Neural cell (in vitro differentiated cells): ENCODE data around the gene FNDC3B. TPM values are rescaled to one million over a fixed set of nuclear protein-coding genes. Genes with fewer than 3 reads are reported as not detected.

Source experiments
- H2AFZ ChIP-seq: fragments of 200-600, 300-800 bp; sonication (generic), shearing (Covaris generic); 2 replicates; pipeline ENCODE4 v1.6.0; 2014; ENCODE audit warnings: low read depth, mild to moderate bottlenecking, antibody characterized with exemption, low read length, moderate library complexity
- H3F3A ChIP-seq: fragments of 200-600 bp; shearing (Covaris generic); 2 replicates; pipeline ENCODE4 v1.6.1; 2016; ENCODE audit warnings: mild to moderate bottlenecking, moderate library complexity, mixed read lengths, antibody characterized with exemption, low read length; ENCODE audit not compliant: insufficient read depth, poor library complexity, severe bottlenecking
- H3K27ac ChIP-seq: fragments of 200-600, 300-800 bp; sonication (generic), shearing (Covaris generic); 2 replicates; pipeline ENCODE4 v1.5.1; 2014; ENCODE audit warnings: mild to moderate bottlenecking, low read length, moderate library complexity
- H3K27me3 ChIP-seq: fragments of 300-800, 200-600 bp; sonication (generic), shearing (Covaris generic); 2 replicates; pipeline ENCODE4 v1.6.0; 2014; ENCODE audit warnings: mild to moderate bottlenecking, low read depth, low read length, moderate library complexity; ENCODE audit not compliant: insufficient read depth
- H3K36me3 ChIP-seq: fragments of 300-800, 200-600 bp; sonication (generic), shearing (Covaris generic); 2 replicates; pipeline ENCODE4 v1.5.1; 2014; ENCODE audit warnings: mild to moderate bottlenecking, antibody characterized with exemption, low read length, moderate library complexity; ENCODE audit not compliant: insufficient read depth
- H3K4me2 ChIP-seq: fragments of 300-800, 200-600 bp; sonication (generic), shearing (Covaris generic); 2 replicates; pipeline ENCODE4 v1.6.0; 2014; ENCODE audit warnings: mild to moderate bottlenecking, low read length
- H3K4me3 ChIP-seq: fragments of 300-800, 200-600 bp; sonication (generic), shearing (Covaris generic); 2 replicates; pipeline ENCODE4 v1.5.1; 2014; ENCODE audit warnings: mild to moderate bottlenecking, low read length, moderate library complexity
- H3K79me2 ChIP-seq: fragments of 200-600 bp; shearing (Covaris generic); replicated peaks from 2 replicates; pipeline ENCODE4 v1.6.0; 2014; ENCODE audit warnings: mild to moderate bottlenecking, low read length, moderate library complexity; ENCODE audit not compliant: insufficient read depth
- H3K9ac ChIP-seq: fragments of 300-800, 200-600 bp; sonication (generic), shearing (Covaris generic); 2 replicates; pipeline ENCODE4 v1.6.1; 2016; ENCODE audit warnings: mild to moderate bottlenecking, low read length, mixed read lengths
- H3K9me2 ChIP-seq: fragments of 200-600 bp; shearing (Covaris generic); 2 replicates; pipeline ENCODE4 v1.6.1; 2016; ENCODE audit warnings: mild to moderate bottlenecking, low read length, mixed read lengths; ENCODE audit not compliant: insufficient read depth
- H3K9me3 ChIP-seq: fragments of 200-600, 300-800 bp; sonication (generic), shearing (Covaris generic); 2 replicates; pipeline ENCODE4 v1.6.1; 2016; ENCODE audit warnings: mild to moderate bottlenecking, mixed run types, low read length, moderate library complexity, mixed read lengths
- H4K20me1 ChIP-seq: fragments of 200-600 bp; shearing (Covaris generic); 2 replicates; pipeline ENCODE4 v1.6.1; 2016; ENCODE audit warnings: mild to moderate bottlenecking, mixed run types; ENCODE audit not compliant: insufficient read depth
- CTCF ChIP-seq: fragments of 450-650 bp; IDR thresholded peaks from 2 replicates; pipeline ENCODE4 v1.5.1; 2014; ENCODE audit warnings: antibody characterized with exemption, mild to moderate bottlenecking, moderate library complexity; ENCODE audit not compliant: poor library complexity, severe bottlenecking
- EP300 ChIP-seq: fragments of 450-650 bp; conservative IDR thresholded peaks from 2 replicates; pipeline ENCODE4 v1.6.1; 2014; ENCODE audit warnings: antibody characterized with exemption, mild to moderate bottlenecking, moderate library complexity; ENCODE audit not compliant: poor library complexity, severe bottlenecking
- EZH2 ChIP-seq: fragments of 200-600, 300-800 bp; shearing (Covaris generic), sonication (generic); IDR thresholded peaks from 2 replicates; pipeline ENCODE4 v1.6.1; 2014; ENCODE audit warnings: antibody characterized with exemption, low read length, borderline replicate concordance, mild to moderate bottlenecking; ENCODE audit not compliant: insufficient read depth, poor library complexity, severe bottlenecking
- MXI1 ChIP-seq: fragments of 450-650 bp; conservative IDR thresholded peaks from 2 replicates; pipeline ENCODE4 v1.6.1; 2014; ENCODE audit warnings: antibody characterized with exemption, mild to moderate bottlenecking; ENCODE audit not compliant: poor library complexity, severe bottlenecking
- POLR2AphosphoS5 ChIP-seq: IDR thresholded peaks from 2 replicates; pipeline ENCODE4 v1.6.1; 2012
- RAD21 ChIP-seq: fragments of 450-650 bp; conservative IDR thresholded peaks from 2 replicates; pipeline ENCODE4 v1.6.1; 2014; ENCODE audit warnings: antibody characterized with exemption, mild to moderate bottlenecking, moderate library complexity
- SMC3 ChIP-seq: fragments of 450-650 bp; conservative IDR thresholded peaks from 2 replicates; pipeline ENCODE4 v1.6.1; 2014; ENCODE audit warnings: antibody characterized with exemption, mild to moderate bottlenecking, moderate library complexity; ENCODE audit not compliant: poor library complexity
- TAF1 ChIP-seq: IDR thresholded peaks from 2 replicates; pipeline ENCODE4 v1.6.1; 2012; ENCODE audit warnings: low read depth
- polyA plus RNA-seq: library from polyadenylated mRNA; depleted of rRNA; stranded (reverse); fragments of >200 nt; gene quantifications from 2 replicates; pipeline ENCODE4 v1.2.3, GENCODE V29; 2014
- TF ChIP-seq, protein P1 (sequence below): IDR thresholded peaks from 2 replicates; pipeline ENCODE4 v1.6.1; 2012; ENCODE audit warnings: borderline replicate concordance

Gene FNDC3B
- polyA plus RNA-seq, 1 donor from 2014 or later: 4.9 TPM

DNA sequence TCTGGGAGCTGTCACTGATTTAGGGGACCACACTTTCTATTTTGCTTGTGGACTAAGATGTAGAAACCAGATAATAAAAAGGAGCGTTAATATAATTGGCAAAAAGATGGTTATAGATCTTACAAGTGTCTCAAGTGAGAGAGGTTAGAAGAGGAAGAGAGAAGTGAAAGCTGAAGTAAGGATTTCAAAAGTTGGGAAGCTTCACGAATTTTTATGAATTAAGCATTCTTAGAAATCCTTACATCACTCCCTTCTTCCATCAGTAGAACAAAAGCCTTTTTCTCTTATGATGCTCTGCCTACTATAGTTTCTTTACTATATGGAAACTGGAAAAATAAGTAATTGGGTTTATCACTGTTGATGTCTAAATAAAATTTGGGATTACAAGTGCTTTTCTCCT lies 146.5 kb downstream of the FNDC3B start:
- Histone ChIP-seq H3K27ac (no peak overlapping the region), H3K9me3 (no peaks in the 10 kb centered on the region), H3K4me3 (no peak overlapping the region), H3K9me2 (no peaks in the 10 kb centered on the region), H3K36me3 (no peaks in the 10 kb centered on the region), H3F3A (no peaks in the 10 kb centered on the region), H3K4me2 (no peak overlapping the region), H4K20me1 (no peaks in the 10 kb centered on the region), H3K27me3 (no peaks in the 10 kb centered on the region), H2AFZ (no peak overlapping the region), H3K9ac (no peak overlapping the region), H3K79me2 (no peaks in the 10 kb centered on the region)
- TF ChIP-seq RAD21 (no peak), EP300 (no peak), CTCF (no peak), TAF1 (no peak), EZH2 (no peak), SMC3 (no peak), MXI1 (no peak), POLR2AphosphoS5 (no peak)
- TF ChIP-seq, protein P1, sequence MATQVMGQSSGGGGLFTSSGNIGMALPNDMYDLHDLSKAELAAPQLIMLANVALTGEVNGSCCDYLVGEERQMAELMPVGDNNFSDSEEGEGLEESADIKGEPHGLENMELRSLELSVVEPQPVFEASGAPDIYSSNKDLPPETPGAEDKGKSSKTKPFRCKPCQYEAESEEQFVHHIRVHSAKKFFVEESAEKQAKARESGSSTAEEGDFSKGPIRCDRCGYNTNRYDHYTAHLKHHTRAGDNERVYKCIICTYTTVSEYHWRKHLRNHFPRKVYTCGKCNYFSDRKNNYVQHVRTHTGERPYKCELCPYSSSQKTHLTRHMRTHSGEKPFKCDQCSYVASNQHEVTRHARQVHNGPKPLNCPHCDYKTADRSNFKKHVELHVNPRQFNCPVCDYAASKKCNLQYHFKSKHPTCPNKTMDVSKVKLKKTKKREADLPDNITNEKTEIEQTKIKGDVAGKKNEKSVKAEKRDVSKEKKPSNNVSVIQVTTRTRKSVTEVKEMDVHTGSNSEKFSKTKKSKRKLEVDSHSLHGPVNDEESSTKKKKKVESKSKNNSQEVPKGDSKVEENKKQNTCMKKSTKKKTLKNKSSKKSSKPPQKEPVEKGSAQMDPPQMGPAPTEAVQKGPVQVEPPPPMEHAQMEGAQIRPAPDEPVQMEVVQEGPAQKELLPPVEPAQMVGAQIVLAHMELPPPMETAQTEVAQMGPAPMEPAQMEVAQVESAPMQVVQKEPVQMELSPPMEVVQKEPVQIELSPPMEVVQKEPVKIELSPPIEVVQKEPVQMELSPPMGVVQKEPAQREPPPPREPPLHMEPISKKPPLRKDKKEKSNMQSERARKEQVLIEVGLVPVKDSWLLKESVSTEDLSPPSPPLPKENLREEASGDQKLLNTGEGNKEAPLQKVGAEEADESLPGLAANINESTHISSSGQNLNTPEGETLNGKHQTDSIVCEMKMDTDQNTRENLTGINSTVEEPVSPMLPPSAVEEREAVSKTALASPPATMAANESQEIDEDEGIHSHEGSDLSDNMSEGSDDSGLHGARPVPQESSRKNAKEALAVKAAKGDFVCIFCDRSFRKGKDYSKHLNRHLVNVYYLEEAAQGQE: no peak

GRCh38 chr3:172186607-172187006 lies 147.2 kb downstream of the FNDC3B start:
- no peak overlapping the region for H3K4me2 ChIP-seq
- H4K20me1 ChIP-seq: no peaks in the 10 kb centered on the region
- no peaks in the 10 kb centered on the region for H3K79me2 ChIP-seq
- no peaks in the 10 kb centered on the region for H3K9me3 ChIP-seq
- H3K9me2 ChIP-seq: no peaks in the 10 kb centered on the region
- no peak overlapping the region for H3K9ac ChIP-seq
- H3F3A ChIP-seq: no peaks in the 10 kb centered on the region
- H3K4me3 ChIP-seq: no peak overlapping the region
- no peak overlapping the region for H2AFZ ChIP-seq
- no peaks in the 10 kb centered on the region for H3K27me3 ChIP-seq
- H3K27ac ChIP-seq: no peak overlapping the region
- TF ChIP-seq, protein P1: no peak
- no peak for TF ChIP-seq TAF1
- TF ChIP-seq POLR2AphosphoS5: no peak
- no peak for TF ChIP-seq CTCF
- TF ChIP-seq SMC3: no peak
- no peak for TF ChIP-seq EP300
- no peak for TF ChIP-seq MXI1
- TF ChIP-seq EZH2: no peak
- no peak for TF ChIP-seq RAD21
- no peaks in the 10 kb centered on the region for H3K36me3 ChIP-seq
